Fibroblast of the aortic adventitia (primary cell): ENCODE results near the gene UBE2J2. TPM values are rescaled to one million over a fixed set of nuclear protein-coding genes. Genes with fewer than 3 reads are reported as not detected.

Source experiments
- DNase-seq: peaks from one replicate; pipeline ENCODE4 v3.0.0-alpha.2; 2010; ENCODE audit warnings: low read depth
- H3K4me3 ChIP-seq: 2 replicates; pipeline ENCODE4 v1.5.1; 2011; ENCODE audit warnings: low read depth, mild to moderate bottlenecking, control low read depth, low read length, moderate library complexity
- CTCF ChIP-seq: IDR thresholded peaks from 2 replicates; pipeline ENCODE4 v1.5.1; 2011; ENCODE audit warnings: mild to moderate bottlenecking, low read length, control low read depth, inconsistent platforms; ENCODE audit not compliant: insufficient read depth
- total RNA-seq: library from RNA; depleted of rRNA; stranded (reverse); fragments of >200 nt; gene quantifications from 2 replicates; pipeline ENCODE4 v1.2.3, GENCODE V29; 2012; ENCODE audit warnings: low replicate concordance

UBE2J2 gene
- 19.9 and 35.3 TPM in 2 replicates for total RNA-seq

GRCh38 chr1:1273512-1274298, at the start of gene UBE2J2:
Gene UBE2J2, minus strand, starts transcription at chr1:1273854. Its CDS starts 5,862 bp downstream, at chr1:1267992.
- no peak for TF ChIP-seq CTCF
- DNase-seq: peak; percentile 90
- peak within 1 kb of the TSS; percentile 87 for H3K4me3 ChIP-seq

GRCh38 chr1:1322952-1323351, 49.3 kb upstream of the UBE2J2 start:
- peak overlapping the region; percentile 13 for H3K4me3 ChIP-seq
- no peak for DNase-seq
- no peak for TF ChIP-seq CTCF

GRCh38 chr1:1322418-1322817, 48.8 kb upstream of the UBE2J2 start:
- no peak for DNase-seq
- no peak overlapping the region for H3K4me3 ChIP-seq
- no peak for TF ChIP-seq CTCF

- TF ChIP-seq CTCF: no peak
- H3K4me3 ChIP-seq: no peak overlapping the region
- no peak for DNase-seq
Observed at GRCh38 chr1:1321477-1321876, 47.8 kb upstream of the UBE2J2 start.

GRCh38 chr1:1320666-1321448, 47.2 kb upstream of the UBE2J2 start:
- TF ChIP-seq CTCF: no peak
- H3K4me3 ChIP-seq: no peak overlapping the region
- DNase-seq: no peak

- TF ChIP-seq CTCF: no peak
- no peak overlapping the region for H3K4me3 ChIP-seq
- DNase-seq: no peak
Observed at GRCh38 chr1:1319646-1319941, 45.9 kb upstream of the UBE2J2 start.
